ENCODE data around the gene FOLR1.

DNA sequence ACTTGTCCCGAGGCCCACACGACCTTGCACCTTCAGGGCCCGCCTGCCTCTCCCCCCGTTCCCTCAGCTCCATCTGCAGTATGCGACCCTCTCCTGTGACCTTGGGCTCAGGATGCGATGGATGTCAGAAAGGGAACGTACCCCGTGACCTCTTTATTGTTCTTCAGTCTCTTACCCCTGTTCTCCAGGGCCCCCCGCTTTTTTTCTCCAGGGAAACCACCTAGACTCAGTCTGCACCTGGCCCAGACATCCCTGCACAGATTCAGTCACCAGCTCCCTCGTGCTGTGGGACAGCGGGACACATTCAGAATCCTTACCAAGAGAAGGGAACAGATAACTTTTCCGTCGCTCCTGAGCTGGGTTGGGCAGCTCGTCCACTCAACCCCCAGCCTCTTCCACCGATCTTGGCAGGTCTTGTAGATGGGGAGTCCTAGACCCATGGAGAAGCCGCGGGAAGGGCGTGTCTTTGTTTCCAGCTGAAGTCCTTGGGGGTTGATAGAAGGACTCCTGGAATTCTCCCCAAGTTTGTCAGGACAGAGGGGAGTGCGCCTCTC, 53.4 kb downstream of the FOLR1 start:
- TF ChIP-seq, protein P1, sequence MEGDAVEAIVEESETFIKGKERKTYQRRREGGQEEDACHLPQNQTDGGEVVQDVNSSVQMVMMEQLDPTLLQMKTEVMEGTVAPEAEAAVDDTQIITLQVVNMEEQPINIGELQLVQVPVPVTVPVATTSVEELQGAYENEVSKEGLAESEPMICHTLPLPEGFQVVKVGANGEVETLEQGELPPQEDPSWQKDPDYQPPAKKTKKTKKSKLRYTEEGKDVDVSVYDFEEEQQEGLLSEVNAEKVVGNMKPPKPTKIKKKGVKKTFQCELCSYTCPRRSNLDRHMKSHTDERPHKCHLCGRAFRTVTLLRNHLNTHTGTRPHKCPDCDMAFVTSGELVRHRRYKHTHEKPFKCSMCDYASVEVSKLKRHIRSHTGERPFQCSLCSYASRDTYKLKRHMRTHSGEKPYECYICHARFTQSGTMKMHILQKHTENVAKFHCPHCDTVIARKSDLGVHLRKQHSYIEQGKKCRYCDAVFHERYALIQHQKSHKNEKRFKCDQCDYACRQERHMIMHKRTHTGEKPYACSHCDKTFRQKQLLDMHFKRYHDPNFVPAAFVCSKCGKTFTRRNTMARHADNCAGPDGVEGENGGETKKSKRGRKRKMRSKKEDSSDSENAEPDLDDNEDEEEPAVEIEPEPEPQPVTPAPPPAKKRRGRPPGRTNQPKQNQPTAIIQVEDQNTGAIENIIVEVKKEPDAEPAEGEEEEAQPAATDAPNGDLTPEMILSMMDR (IDR thresholded peaks at IDR 0.05): no peak
- TF ChIP-seq POLR2AphosphoS5 (IDR thresholded peaks at IDR 0.05; ENCODE audit: insufficient read depth in 1 of 2, low read depth in 1 of 2): no peak
